Gastroesophageal sphincter (tissue), 3 donors: ENCODE measurements around the gene LYG2.

ENCODE experiments used
- EP300 ChIP-seq: sonication (generic); formaldehyde crosslinking; IDR thresholded peaks from one replicate; pipeline ENCODE4 v1.6.1; 2017; ENCODE audit warnings: antibody characterized with exemption, mild to moderate bottlenecking
- POLR2A ChIP-seq, 2 donors: fragments of 450-650 bp; IDR thresholded peaks; one replicate each; pipeline ENCODE4 v1.6.1; 2017; ENCODE audit warnings: antibody characterized with exemption in 2 of 2, mild to moderate bottlenecking in 2 of 2, moderate library complexity in 1 of 2
- POLR2AphosphoS5 ChIP-seq: sonication (generic); formaldehyde crosslinking; IDR thresholded peaks from one replicate; pipeline ENCODE4 v1.6.1; 2017; ENCODE audit warnings: antibody characterized with exemption
- TF ChIP-seq, protein P1 (sequence below), 4 experiments: fragments of 200-600 bp in 2 of 4; fragments of 450-650 bp in 2 of 4; sonication (generic) in 1 of 4; IDR thresholded peaks; one replicate each; pipeline ENCODE4 v1.5.1; 2017 to 2019; ENCODE audit warnings: antibody characterized with exemption in 4 of 4, mild to moderate bottlenecking in 2 of 4, moderate library complexity in 2 of 4

DNA sequence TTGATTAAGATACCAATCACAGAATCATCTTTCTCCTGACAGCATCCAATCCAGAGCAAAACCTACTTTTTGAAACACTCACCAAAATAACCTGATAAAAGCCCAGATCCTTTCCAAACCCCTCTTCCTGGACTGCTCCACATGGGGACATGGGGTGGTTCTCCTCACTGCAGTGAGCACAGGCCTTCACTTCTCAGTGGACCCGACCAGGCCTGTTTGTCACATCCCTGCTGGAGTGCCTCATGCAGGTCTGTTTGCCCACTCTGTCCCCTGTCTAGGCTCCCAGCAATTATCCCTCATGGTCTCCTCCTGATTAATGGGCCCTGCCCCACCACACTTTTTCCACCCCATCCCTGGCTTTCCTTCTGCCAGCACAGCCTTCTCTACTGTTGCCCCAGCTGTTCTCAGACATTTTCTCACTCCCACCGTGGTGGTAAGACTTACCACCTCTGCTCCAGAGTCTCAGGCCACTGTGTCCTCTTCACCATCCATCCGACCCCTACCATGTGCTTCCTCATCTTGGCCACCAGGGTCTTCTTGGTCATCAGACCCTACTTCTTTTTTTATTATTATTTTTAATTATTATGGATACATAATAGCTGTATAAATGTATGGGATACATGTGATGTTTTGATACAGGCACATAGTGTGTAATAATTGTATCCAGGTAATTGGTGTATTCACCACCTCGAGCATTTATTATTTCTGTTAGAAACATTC lies 53.3 kb downstream of the LYG2 start:
- TF ChIP-seq, protein P1, sequence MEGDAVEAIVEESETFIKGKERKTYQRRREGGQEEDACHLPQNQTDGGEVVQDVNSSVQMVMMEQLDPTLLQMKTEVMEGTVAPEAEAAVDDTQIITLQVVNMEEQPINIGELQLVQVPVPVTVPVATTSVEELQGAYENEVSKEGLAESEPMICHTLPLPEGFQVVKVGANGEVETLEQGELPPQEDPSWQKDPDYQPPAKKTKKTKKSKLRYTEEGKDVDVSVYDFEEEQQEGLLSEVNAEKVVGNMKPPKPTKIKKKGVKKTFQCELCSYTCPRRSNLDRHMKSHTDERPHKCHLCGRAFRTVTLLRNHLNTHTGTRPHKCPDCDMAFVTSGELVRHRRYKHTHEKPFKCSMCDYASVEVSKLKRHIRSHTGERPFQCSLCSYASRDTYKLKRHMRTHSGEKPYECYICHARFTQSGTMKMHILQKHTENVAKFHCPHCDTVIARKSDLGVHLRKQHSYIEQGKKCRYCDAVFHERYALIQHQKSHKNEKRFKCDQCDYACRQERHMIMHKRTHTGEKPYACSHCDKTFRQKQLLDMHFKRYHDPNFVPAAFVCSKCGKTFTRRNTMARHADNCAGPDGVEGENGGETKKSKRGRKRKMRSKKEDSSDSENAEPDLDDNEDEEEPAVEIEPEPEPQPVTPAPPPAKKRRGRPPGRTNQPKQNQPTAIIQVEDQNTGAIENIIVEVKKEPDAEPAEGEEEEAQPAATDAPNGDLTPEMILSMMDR (IDR thresholded peaks at IDR 0.05), result no peak
- TF ChIP-seq POLR2AphosphoS5 (no peak), POLR2A (IDR thresholded peaks at IDR 0.05) (no peak), EP300 (no peak)
